Stimulated activated CD8-positive, alpha-beta memory T cell treated with anti-CD3 and anti-CD28 coated beads, Interleukin-15, amount 100 ng/mL, for 1 hour (primary cell): ENCODE results near the gene ATP5PF.
"Not testable (repeated sequence)": the region's sequence is repeated elsewhere in the genome, so short reads cannot be mapped to it uniquely, and the experiment has no call there.

Experiments
- DNase-seq: peaks from one replicate; pipeline ENCODE4 v3.0.0-alpha.2; 2020; ENCODE audit warnings: low read depth

Gene ATP5PF

GRCh38 chr21:25722631-25723030, 12.1 kb downstream of the ATP5PF start:
- DNase-seq = no peak

GRCh38 chr21:25721987-25722386, 12.7 kb downstream of the ATP5PF start:
- DNase-seq = no peak

- DNase-seq = no peak
These were observed 17.1 kb downstream of the ATP5PF start for GRCh38 chr21:25717491-25718147.

- DNase-seq = not testable (repeated sequence)
These were observed 20.6 kb downstream of the ATP5PF start for GRCh38 chr21:25714066-25714465.

- no peak for DNase-seq
These were observed 24.2 kb downstream of the ATP5PF start for GRCh38 chr21:25710550-25710949.

- DNase-seq = no peak
These were observed 24.9 kb downstream of the ATP5PF start for GRCh38 chr21:25709684-25710265.

- peak; percentile 14 for DNase-seq
These were observed 26.1 kb downstream of the ATP5PF start for GRCh38 chr21:25708467-25709065.

- no peak for DNase-seq
These were observed 33.2 kb downstream of the ATP5PF start for GRCh38 chr21:25701529-25701928.

GRCh38 chr21:25700741-25701140, 34.0 kb downstream of the ATP5PF start:
- no peak for DNase-seq

GRCh38 chr21:25695461-25695860, 39.2 kb downstream of the ATP5PF start:
- DNase-seq = not testable (repeated sequence)

GRCh38 chr21:25691976-25692375, 42.7 kb downstream of the ATP5PF start:
- DNase-seq = no peak

- DNase-seq = no peak
These were observed 45.5 kb downstream of the ATP5PF start for GRCh38 chr21:25689226-25689625.

- no peak for DNase-seq
These were observed 46.2 kb downstream of the ATP5PF start for GRCh38 chr21:25688275-25689155.

GRCh38 chr21:25687787-25688186, 46.9 kb downstream of the ATP5PF start:
- no peak for DNase-seq

- DNase-seq = no peak
These were observed 52.3 kb downstream of the ATP5PF start for GRCh38 chr21:25682382-25682781.

- no peak for DNase-seq
These were observed 58.3 kb downstream of the ATP5PF start for GRCh38 chr21:25676451-25676850.
